Panc1 (cell line): ENCODE results near the gene MPRIP. TPM values are rescaled to one million over a fixed set of nuclear protein-coding genes. Genes with fewer than 3 reads are reported as not detected.
A peak's percentile ranks its signal among the peaks of the same experiment; 100 is the strongest.

Source experiments
- ATAC-seq: fragments of 200-7000 bp; cut with Tn5 transposase; 2 replicates; pipeline ENCODE4 v1.9.1; 2020; ENCODE audit warnings: mild to moderate bottlenecking, moderate library complexity
- BruUV-seq: library from RNA; stranded (reverse); fragments of 400-500 nt; replicated peaks from 2 replicates; lab custom pipeline; 2021; lab: Mats Ljungman, UMichigan
- CTCF ChIA-PET: fragments of 300-600 bp; sonication (Branson Sonifier 250); formaldehyde crosslinking; loops from one replicate; lab custom pipeline; 2022; ENCODE audit warnings: antibody characterized with exemption; lab: Charles Lee
- POLR2A ChIA-PET: fragments of 300-600 bp; sonication (Branson Sonifier 250); formaldehyde crosslinking; loops from one replicate; lab custom pipeline; 2022; ENCODE audit warnings: antibody characterized with exemption; lab: Charles Lee
- DNase-seq: peaks from one replicate; pipeline ENCODE4 v3.0.0-alpha.2; 2010; ENCODE audit warnings: low read depth, low spot score
- H3K27ac ChIP-seq: 2 replicates; pipeline ENCODE4 v1.5.1; 2011; ENCODE audit warnings: mild to moderate bottlenecking, low read length, inconsistent platforms
- H3K27me3 ChIP-seq: fragments of 200-500 bp; sonication (Bioruptor generic); 2 replicates; pipeline ENCODE4 v1.6.0; 2014; ENCODE audit warnings: low read length, inconsistent platforms; ENCODE audit not compliant: control insufficient read depth, insufficient read depth
- H3K36me3 ChIP-seq: fragments of 200-500 bp; sonication (Bioruptor generic); 2 replicates; pipeline ENCODE4 v1.5.1; 2014; ENCODE audit warnings: inconsistent platforms, mild to moderate bottlenecking, low read length, moderate library complexity; ENCODE audit not compliant: control insufficient read depth, insufficient read depth
- H3K4me1 ChIP-seq: 2 replicates; pipeline ENCODE4 v1.5.1; 2011; ENCODE audit warnings: inconsistent platforms, mild to moderate bottlenecking, low read length, moderate library complexity; ENCODE audit not compliant: control insufficient read depth, insufficient read depth
- H3K4me3 ChIP-seq, 2 experiments: 2 replicates each; pipeline ENCODE4 v1.5.1; 2011 to 2012; ENCODE audit warnings: low read depth in 2 of 2, low read length in 2 of 2, mild to moderate bottlenecking in 2 of 2, inconsistent platforms in 1 of 2, moderate library complexity in 1 of 2
- H3K9me3 ChIP-seq: fragments of 200-500 bp; sonication (Bioruptor generic); 2 replicates; pipeline ENCODE4 v1.5.1; 2014; ENCODE audit warnings: low read depth, mild to moderate bottlenecking, inconsistent platforms, low read length, moderate library complexity; ENCODE audit not compliant: control insufficient read depth, insufficient read depth
- POLR2AphosphoS5 ChIP-seq: IDR thresholded peaks from 2 replicates; pipeline ENCODE4 v1.6.1; 2012; ENCODE audit warnings: mild to moderate bottlenecking, low read depth, low read length, moderate library complexity
- SIN3A ChIP-seq: IDR thresholded peaks from 2 replicates; pipeline ENCODE4 v1.6.1; 2012; ENCODE audit warnings: low read depth, mild to moderate bottlenecking, low read length, moderate library complexity, borderline replicate concordance; ENCODE audit not compliant: insufficient read depth
- TCF7L2 ChIP-seq: IDR thresholded peaks from 2 replicates; pipeline ENCODE4 v1.6.1; 2011; ENCODE audit warnings: mild to moderate bottlenecking, low read depth, low read length, inconsistent platforms
- in situ Hi-C: cut with HindIII; loops from 2 replicates; pipeline ENCODE4 v1.10.0; 2016; ENCODE audit warnings: low sequenced_read_pairs, low pct_unique_long_range_greater_than_20kb
- intact Hi-C: fragments of 100-400 bp; cut with micrococcal nuclease; formaldehyde crosslinking; loops from one replicate; pipeline ENCODE4 v1.10.0; 2022; ENCODE audit not compliant: unreplicated experiment
- total RNA-seq: library from RNA; stranded (reverse); gene quantifications from one replicate; pipeline ENCODE4 v1.2.1, GENCODE V29; 2021; ENCODE audit not compliant: unreplicated experiment
- TF ChIP-seq, protein P1 (sequence below): fragments of 450-650 bp; IDR thresholded peaks from 2 replicates; pipeline ENCODE4 v1.5.1; 2017; ENCODE audit warnings: mild to moderate bottlenecking
- TF ChIP-seq, protein P2 (sequence below), 2 experiments: IDR thresholded peaks; 2 replicates each; pipeline ENCODE4 v1.6.1; 2011 to 2012; ENCODE audit warnings: low read depth in 2 of 2, control low read depth in 1 of 2, low read length in 1 of 2, mild to moderate bottlenecking in 1 of 2, moderate library complexity in 1 of 2; ENCODE audit not compliant: insufficient read depth in 1 of 2

The MPRIP gene
- total RNA-seq, 1 experiment from 2014 or later: 155 TPM

GRCh38 chr17:17119106-17119505 lies 76.8 kb downstream of the MPRIP start:
- Histone ChIP-seq H3K36me3 (no peaks in the 10 kb centered on the region), H3K27me3 (no peaks in the 10 kb centered on the region), H3K4me3 (no peak overlapping the region), H3K9me3 (no peaks in the 10 kb centered on the region), H3K27ac (no peak overlapping the region), H3K4me1 (peaks cover 9% of the 10 kb centered on the region; the same call in 1 of the 2 replicates)
- intact Hi-C loops: no loop called here
- DNase-seq (no peak), ATAC-seq (no peak)
- TF ChIP-seq POLR2AphosphoS5: no peak
- no peak for TF ChIP-seq TCF7L2
- TF ChIP-seq, protein P1, sequence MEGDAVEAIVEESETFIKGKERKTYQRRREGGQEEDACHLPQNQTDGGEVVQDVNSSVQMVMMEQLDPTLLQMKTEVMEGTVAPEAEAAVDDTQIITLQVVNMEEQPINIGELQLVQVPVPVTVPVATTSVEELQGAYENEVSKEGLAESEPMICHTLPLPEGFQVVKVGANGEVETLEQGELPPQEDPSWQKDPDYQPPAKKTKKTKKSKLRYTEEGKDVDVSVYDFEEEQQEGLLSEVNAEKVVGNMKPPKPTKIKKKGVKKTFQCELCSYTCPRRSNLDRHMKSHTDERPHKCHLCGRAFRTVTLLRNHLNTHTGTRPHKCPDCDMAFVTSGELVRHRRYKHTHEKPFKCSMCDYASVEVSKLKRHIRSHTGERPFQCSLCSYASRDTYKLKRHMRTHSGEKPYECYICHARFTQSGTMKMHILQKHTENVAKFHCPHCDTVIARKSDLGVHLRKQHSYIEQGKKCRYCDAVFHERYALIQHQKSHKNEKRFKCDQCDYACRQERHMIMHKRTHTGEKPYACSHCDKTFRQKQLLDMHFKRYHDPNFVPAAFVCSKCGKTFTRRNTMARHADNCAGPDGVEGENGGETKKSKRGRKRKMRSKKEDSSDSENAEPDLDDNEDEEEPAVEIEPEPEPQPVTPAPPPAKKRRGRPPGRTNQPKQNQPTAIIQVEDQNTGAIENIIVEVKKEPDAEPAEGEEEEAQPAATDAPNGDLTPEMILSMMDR: no peak
- TF ChIP-seq SIN3A: no peak
- in situ Hi-C loops: no loop called here
- ChIA-PET CTCF (no interaction called here), POLR2A (no interaction called here)
- BruUV-seq: no TSS peak

DNA sequence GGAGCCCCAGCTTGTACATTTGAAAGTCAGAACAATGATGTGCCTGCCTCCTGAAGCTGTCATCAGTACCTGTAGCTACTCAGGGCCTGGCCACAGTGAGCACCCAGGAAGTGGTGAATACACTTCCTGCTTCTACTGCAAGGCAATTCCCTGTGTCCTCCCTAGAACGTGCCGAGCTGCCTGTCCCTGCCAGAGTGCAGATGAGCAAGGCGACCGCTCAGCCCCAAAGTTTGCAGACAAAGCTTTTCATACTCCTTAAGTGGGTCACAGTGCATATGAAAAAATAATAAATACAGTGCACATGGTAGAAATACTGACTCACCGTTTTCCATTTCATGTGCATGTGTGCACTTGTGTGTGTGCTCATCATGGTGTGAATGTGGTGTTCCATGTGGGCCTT lies 77.3 kb downstream of the MPRIP start:
- peak; percentile 59; the same call in 1 of the 2 replicates for ATAC-seq
- POLR2A ChIA-PET: interaction anchor here (0.5 kb wide), 1 partner anchor 505 kb away, joined by 5 read pairs; no protein-coding TSS in a partner anchor

More for the DNA sequence above, 77.3 kb downstream of the MPRIP start:
- Histone ChIP-seq H3K4me1 (peaks cover 9% of the 10 kb centered on the region; the same call in 1 of the 2 replicates), H3K27ac (no peak overlapping the region), H3K36me3 (no peaks in the 10 kb centered on the region), H3K4me3 (no peak overlapping the region), H3K27me3 (no peaks in the 10 kb centered on the region), H3K9me3 (no peaks in the 10 kb centered on the region)
- CTCF ChIA-PET: no interaction called here
- TF ChIP-seq POLR2AphosphoS5 (no peak), TCF7L2 (no peak), SIN3A (no peak)
- TF ChIP-seq, protein P1: no peak
- TF ChIP-seq, protein P2, sequence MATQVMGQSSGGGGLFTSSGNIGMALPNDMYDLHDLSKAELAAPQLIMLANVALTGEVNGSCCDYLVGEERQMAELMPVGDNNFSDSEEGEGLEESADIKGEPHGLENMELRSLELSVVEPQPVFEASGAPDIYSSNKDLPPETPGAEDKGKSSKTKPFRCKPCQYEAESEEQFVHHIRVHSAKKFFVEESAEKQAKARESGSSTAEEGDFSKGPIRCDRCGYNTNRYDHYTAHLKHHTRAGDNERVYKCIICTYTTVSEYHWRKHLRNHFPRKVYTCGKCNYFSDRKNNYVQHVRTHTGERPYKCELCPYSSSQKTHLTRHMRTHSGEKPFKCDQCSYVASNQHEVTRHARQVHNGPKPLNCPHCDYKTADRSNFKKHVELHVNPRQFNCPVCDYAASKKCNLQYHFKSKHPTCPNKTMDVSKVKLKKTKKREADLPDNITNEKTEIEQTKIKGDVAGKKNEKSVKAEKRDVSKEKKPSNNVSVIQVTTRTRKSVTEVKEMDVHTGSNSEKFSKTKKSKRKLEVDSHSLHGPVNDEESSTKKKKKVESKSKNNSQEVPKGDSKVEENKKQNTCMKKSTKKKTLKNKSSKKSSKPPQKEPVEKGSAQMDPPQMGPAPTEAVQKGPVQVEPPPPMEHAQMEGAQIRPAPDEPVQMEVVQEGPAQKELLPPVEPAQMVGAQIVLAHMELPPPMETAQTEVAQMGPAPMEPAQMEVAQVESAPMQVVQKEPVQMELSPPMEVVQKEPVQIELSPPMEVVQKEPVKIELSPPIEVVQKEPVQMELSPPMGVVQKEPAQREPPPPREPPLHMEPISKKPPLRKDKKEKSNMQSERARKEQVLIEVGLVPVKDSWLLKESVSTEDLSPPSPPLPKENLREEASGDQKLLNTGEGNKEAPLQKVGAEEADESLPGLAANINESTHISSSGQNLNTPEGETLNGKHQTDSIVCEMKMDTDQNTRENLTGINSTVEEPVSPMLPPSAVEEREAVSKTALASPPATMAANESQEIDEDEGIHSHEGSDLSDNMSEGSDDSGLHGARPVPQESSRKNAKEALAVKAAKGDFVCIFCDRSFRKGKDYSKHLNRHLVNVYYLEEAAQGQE (IDR thresholded peaks at IDR 0.05; ENCODE audit: insufficient read depth in 1 of 2, low read depth in 2 of 2, low read length in 1 of 2): no peak
- in situ Hi-C loops: no loop called here
- BruUV-seq: no TSS peak
- intact Hi-C loops: no loop called here
- DNase-seq: no peak
